HL-60 (cell line): ENCODE data around the gene PCBP4.

ENCODE experiments used
- POLR2AphosphoS5 ChIP-seq: IDR thresholded peaks from 2 replicates; pipeline ENCODE4 v1.6.1; 2012; ENCODE audit warnings: low read depth
- SPI1 ChIP-seq: IDR thresholded peaks from 2 replicates; pipeline ENCODE4 v1.6.1; 2012; ENCODE audit warnings: low read depth, mild to moderate bottlenecking, borderline replicate concordance
- TF ChIP-seq, protein P1 (sequence below): IDR thresholded peaks from one replicate; pipeline ENCODE4 v1.5.1; 2011; ENCODE audit warnings: low read length, control low read depth, inconsistent platforms; ENCODE audit not compliant: insufficient read depth
- TF ChIP-seq, protein P2 (sequence below): IDR thresholded peaks from 2 replicates; pipeline ENCODE4 v1.6.1; 2012; ENCODE audit warnings: low read depth; ENCODE audit not compliant: insufficient replicate concordance

GRCh38 chr3:52007291-52007690, 40.0 kb upstream of the PCBP4 start:
- TF ChIP-seq, protein P1, sequence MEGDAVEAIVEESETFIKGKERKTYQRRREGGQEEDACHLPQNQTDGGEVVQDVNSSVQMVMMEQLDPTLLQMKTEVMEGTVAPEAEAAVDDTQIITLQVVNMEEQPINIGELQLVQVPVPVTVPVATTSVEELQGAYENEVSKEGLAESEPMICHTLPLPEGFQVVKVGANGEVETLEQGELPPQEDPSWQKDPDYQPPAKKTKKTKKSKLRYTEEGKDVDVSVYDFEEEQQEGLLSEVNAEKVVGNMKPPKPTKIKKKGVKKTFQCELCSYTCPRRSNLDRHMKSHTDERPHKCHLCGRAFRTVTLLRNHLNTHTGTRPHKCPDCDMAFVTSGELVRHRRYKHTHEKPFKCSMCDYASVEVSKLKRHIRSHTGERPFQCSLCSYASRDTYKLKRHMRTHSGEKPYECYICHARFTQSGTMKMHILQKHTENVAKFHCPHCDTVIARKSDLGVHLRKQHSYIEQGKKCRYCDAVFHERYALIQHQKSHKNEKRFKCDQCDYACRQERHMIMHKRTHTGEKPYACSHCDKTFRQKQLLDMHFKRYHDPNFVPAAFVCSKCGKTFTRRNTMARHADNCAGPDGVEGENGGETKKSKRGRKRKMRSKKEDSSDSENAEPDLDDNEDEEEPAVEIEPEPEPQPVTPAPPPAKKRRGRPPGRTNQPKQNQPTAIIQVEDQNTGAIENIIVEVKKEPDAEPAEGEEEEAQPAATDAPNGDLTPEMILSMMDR: no peak
- TF ChIP-seq, protein P2, sequence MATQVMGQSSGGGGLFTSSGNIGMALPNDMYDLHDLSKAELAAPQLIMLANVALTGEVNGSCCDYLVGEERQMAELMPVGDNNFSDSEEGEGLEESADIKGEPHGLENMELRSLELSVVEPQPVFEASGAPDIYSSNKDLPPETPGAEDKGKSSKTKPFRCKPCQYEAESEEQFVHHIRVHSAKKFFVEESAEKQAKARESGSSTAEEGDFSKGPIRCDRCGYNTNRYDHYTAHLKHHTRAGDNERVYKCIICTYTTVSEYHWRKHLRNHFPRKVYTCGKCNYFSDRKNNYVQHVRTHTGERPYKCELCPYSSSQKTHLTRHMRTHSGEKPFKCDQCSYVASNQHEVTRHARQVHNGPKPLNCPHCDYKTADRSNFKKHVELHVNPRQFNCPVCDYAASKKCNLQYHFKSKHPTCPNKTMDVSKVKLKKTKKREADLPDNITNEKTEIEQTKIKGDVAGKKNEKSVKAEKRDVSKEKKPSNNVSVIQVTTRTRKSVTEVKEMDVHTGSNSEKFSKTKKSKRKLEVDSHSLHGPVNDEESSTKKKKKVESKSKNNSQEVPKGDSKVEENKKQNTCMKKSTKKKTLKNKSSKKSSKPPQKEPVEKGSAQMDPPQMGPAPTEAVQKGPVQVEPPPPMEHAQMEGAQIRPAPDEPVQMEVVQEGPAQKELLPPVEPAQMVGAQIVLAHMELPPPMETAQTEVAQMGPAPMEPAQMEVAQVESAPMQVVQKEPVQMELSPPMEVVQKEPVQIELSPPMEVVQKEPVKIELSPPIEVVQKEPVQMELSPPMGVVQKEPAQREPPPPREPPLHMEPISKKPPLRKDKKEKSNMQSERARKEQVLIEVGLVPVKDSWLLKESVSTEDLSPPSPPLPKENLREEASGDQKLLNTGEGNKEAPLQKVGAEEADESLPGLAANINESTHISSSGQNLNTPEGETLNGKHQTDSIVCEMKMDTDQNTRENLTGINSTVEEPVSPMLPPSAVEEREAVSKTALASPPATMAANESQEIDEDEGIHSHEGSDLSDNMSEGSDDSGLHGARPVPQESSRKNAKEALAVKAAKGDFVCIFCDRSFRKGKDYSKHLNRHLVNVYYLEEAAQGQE: no peak
- TF ChIP-seq POLR2AphosphoS5 (no peak), SPI1 (no peak)
